ENCODE results near the gene NAT16.

NAT16 gene

GRCh38 chr7:101180130-101180755 lies at the start of gene NAT16:
TSS of gene NAT16 (minus strand) at chr7:101180293. CDS start at chr7:101174807, 5,486 bp downstream.
- DNase-seq: no peak
- in situ Hi-C loops (cut with HindIII; ENCODE audit: low pct_ligation_motif_present, low pct_unique_long_range_greater_than_20kb, low sequenced_read_pairs): no loop called here

- in situ Hi-C loops (cut with HindIII; ENCODE audit: low pct_ligation_motif_present, low pct_unique_long_range_greater_than_20kb, low sequenced_read_pairs): no loop called here
These were observed 46.6 kb upstream of the NAT16 start for GRCh38 chr7:101226721-101227120.

DNA sequence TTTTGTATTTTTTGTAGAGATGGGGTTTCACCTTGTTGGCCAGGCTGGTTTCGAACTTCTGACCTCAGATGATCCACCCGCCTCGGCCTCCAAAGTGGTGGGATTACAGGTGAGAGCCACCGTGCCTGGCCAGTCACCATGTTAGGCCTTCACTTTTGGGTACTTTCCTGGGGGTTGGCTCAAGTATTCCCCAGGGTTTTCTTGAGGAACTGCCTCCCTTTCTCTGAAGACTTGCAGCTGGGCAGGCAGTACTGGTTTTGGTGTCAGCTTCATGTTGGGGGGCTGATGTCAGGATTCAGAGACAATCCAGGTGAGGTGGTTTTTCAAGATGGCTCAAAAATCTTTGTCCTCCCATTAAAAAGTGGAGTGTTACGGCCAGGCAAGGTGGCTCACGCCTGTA lies 45.6 kb upstream of the NAT16 start:
- in situ Hi-C loops (cut with HindIII; ENCODE audit: low pct_ligation_motif_present, low pct_unique_long_range_greater_than_20kb, low sequenced_read_pairs): no loop called here
- no peak for DNase-seq

More at GRCh38 chr7:101226721-101227120, 46.6 kb upstream of the NAT16 start:
- DNase-seq: no peak

DNA sequence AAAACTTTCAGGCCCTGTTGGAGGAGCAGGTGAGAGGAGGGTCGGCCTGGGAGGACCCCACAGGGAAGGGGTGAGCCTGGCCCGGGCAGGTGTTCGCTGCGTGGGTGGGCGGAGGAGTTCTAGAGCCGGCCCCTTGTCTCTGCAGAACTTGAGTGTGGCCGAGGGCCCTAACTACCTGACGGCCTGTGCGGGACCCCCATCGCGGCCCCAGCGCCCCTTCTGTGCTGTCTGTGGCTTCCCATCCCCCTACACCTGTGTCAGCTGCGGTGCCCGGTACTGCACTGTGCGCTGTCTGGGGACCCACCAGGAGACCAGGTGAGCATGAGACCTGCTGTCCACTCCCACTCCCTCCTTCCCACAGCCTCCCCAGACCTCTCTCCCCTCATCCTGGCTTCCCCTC lies 43.4 kb upstream of the NAT16 start:
- no peak for DNase-seq
- in situ Hi-C loops (cut with HindIII; ENCODE audit: low pct_ligation_motif_present, low pct_unique_long_range_greater_than_20kb, low sequenced_read_pairs): no loop called here

- in situ Hi-C loops (cut with HindIII; ENCODE audit: low pct_ligation_motif_present, low pct_unique_long_range_greater_than_20kb, low sequenced_read_pairs): no loop called here
- DNase-seq: no peak
These were observed 42.3 kb upstream of the NAT16 start for GRCh38 chr7:101222275-101222830.

DNA sequence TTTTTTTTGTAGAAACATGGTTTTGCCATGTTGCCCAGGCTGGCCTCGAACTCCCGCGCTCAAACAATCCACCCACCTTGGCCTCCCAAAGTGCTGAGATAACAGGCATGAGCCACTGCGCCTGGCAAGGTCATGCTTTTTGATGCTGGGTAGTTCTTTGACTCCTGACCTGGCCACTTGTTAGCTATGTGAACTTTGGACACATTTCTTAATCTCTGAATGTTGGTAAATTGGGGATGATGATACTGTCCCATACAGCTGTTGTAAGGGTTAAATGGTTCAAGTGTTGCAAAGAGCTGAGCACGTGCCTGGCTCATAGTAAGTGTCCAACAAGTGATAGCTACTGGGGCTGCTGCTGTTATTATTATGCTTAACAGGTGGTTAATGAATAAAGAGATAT lies 40.2 kb upstream of the NAT16 start:
- no peak for DNase-seq
- in situ Hi-C loops (cut with HindIII; ENCODE audit: low pct_ligation_motif_present, low pct_unique_long_range_greater_than_20kb, low sequenced_read_pairs): no loop called here

- in situ Hi-C loops (cut with HindIII; ENCODE audit: low pct_ligation_motif_present, low pct_unique_long_range_greater_than_20kb, low sequenced_read_pairs): loop anchor here (5.0 kb wide), 1 partner anchor 39 kb away; no protein-coding TSS in a partner anchor
- DNase-seq: peak; percentile 88
These were observed 38.4 kb upstream of the NAT16 start for GRCh38 chr7:101218236-101219125.

- in situ Hi-C loops (cut with HindIII; ENCODE audit: low pct_ligation_motif_present, low pct_unique_long_range_greater_than_20kb, low sequenced_read_pairs): loop anchor here (5.0 kb wide), 1 partner anchor 40 kb away; no protein-coding TSS in a partner anchor
- DNase-seq: peak; percentile 100
These were observed 37.5 kb upstream of the NAT16 start, which contains the start of the genes PLOD3 and ZNHIT1 for GRCh38 chr7:101217388-101218235. TSS of gene PLOD3 (minus strand) at chr7:101217581. CDS start at chr7:101217274, 307 bp downstream. TSS of gene ZNHIT1 (plus strand) at chr7:101218165. CDS start at chr7:101218196, 31 bp downstream.

DNA sequence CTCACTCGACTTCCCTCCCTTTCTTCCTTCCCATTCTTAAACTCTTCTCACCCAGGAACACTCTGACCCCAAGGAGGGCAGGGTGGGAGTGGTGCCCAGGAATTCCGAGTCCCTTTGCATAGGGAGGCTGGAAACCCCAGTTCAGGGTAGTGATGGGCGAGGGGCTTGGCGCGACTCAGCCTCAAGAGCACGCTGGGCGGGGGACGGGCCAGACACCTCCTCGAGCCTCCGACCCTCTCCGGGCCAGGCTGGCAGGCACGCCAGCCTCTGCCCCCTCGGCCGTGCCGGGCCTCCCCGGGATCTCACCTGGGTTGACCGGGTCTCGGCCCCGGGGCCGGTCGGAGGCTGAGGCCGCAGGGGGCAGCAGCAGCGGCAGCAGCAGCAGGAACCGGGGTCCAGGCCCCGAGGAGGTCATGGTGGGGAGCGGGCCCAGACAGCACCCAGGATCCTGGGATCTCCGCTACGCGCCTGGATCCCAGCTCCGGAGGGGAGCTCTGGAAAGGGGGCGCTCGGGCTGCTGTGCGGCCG lies 36.8 kb upstream of the NAT16 start:
- in situ Hi-C loops (cut with HindIII; ENCODE audit: low pct_ligation_motif_present, low pct_unique_long_range_greater_than_20kb, low sequenced_read_pairs): loop anchor here (5.0 kb wide), 1 partner anchor 40 kb away; no protein-coding TSS in a partner anchor
- no peak for DNase-seq

- in situ Hi-C loops (cut with HindIII; ENCODE audit: low pct_ligation_motif_present, low pct_unique_long_range_greater_than_20kb, low sequenced_read_pairs): loop anchor here (5.0 kb wide), 1 partner anchor 41 kb away; no protein-coding TSS in a partner anchor
- peak; percentile 28 for DNase-seq
These were observed 36.1 kb upstream of the NAT16 start for GRCh38 chr7:101216001-101216859.

GRCh38 chr7:101212014-101212413 lies 31.9 kb upstream of the NAT16 start:
- no peak for DNase-seq
- in situ Hi-C loops (cut with HindIII; ENCODE audit: low pct_ligation_motif_present, low pct_unique_long_range_greater_than_20kb, low sequenced_read_pairs): no loop called here

- no peak for DNase-seq
These were observed 31.4 kb upstream of the NAT16 start for GRCh38 chr7:101211501-101211900.

GRCh38 chr7:101210143-101210542 lies 30.1 kb upstream of the NAT16 start:
- in situ Hi-C loops (cut with HindIII; ENCODE audit: low pct_ligation_motif_present, low pct_unique_long_range_greater_than_20kb, low sequenced_read_pairs): no loop called here
- DNase-seq: no peak

More at GRCh38 chr7:101211501-101211900, 31.4 kb upstream of the NAT16 start:
- in situ Hi-C loops (cut with HindIII; ENCODE audit: low pct_ligation_motif_present, low pct_unique_long_range_greater_than_20kb, low sequenced_read_pairs): no loop called here

GRCh38 chr7:101208794-101209193 lies 28.7 kb upstream of the NAT16 start:
- in situ Hi-C loops (cut with HindIII; ENCODE audit: low pct_ligation_motif_present, low pct_unique_long_range_greater_than_20kb, low sequenced_read_pairs): no loop called here
- DNase-seq: no peak

DNA sequence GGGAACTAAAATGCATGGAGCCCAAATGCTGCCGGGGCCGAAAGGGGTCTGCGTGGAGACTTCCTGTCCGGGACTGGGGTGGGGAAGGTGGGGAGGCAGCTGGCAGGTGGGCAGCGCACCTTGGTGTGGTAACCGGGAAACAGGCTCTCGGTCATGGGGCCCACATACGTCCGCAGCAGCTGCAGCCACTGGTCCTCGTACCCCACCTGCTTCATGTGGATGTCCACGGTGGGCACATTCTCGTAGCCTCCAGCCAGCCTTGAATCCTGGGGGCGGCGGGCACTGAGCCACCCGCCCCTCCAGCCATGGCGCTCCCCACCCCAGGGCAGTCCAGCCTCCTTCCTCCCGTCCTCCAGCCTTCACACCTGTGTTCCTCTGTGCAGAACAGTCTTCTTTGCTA lies 27.4 kb upstream of the NAT16 start:
- DNase-seq: no peak
- in situ Hi-C loops (cut with HindIII; ENCODE audit: low pct_ligation_motif_present, low pct_unique_long_range_greater_than_20kb, low sequenced_read_pairs): no loop called here

GRCh38 chr7:101206665-101207042 lies 26.6 kb upstream of the NAT16 start:
- no peak for DNase-seq
- in situ Hi-C loops (cut with HindIII; ENCODE audit: low pct_ligation_motif_present, low pct_unique_long_range_greater_than_20kb, low sequenced_read_pairs): no loop called here

All from ACHN (cell line).